LoVo (cell line): ENCODE data around the gene COL5A1.

Experiments used
- DNase-seq: peaks from one replicate; pipeline ENCODE4 v3.0.0-alpha.2; 2016; ENCODE audit warnings: low spot score

The COL5A1 gene

GRCh38 chr9:134728021-134728795 is 86.6 kb downstream of the COL5A1 start:
- DNase-seq = no peak

DNA sequence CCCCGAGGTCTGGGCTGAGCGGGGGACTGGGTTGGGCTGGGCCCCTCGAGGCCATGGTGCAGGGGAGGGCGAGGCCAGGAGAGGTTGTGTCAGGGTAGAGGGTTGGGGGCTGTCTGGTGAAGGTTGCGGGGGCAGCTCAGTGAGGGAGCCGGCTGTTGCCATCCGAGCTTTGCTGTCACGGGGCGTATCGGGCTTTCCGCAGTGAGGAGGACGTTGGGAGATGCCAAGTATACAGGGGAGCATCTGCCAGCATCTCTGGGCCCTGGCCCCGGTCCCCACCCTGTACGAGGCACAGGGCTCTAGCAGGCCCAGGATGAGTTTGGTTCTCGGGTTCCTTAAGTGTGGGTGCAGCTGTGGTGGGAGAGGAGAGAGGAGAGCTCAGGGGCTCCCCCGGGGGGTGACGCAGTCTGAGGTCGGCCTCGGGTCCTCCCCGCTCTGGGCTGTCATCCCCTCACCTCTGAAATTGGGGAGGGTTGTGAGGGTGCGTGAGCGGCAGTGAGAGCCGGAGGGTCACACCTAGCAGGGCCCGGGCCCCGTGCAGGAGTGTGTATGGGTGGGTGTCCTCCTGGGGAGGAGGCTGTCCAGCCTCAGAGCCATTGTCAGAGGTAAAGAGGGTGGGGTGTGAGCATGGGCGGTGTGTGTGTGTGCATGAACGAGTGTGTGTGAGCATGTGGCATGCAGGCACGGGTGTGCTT is 87.3 kb downstream of the COL5A1 start:
- no peak for DNase-seq

DNA sequence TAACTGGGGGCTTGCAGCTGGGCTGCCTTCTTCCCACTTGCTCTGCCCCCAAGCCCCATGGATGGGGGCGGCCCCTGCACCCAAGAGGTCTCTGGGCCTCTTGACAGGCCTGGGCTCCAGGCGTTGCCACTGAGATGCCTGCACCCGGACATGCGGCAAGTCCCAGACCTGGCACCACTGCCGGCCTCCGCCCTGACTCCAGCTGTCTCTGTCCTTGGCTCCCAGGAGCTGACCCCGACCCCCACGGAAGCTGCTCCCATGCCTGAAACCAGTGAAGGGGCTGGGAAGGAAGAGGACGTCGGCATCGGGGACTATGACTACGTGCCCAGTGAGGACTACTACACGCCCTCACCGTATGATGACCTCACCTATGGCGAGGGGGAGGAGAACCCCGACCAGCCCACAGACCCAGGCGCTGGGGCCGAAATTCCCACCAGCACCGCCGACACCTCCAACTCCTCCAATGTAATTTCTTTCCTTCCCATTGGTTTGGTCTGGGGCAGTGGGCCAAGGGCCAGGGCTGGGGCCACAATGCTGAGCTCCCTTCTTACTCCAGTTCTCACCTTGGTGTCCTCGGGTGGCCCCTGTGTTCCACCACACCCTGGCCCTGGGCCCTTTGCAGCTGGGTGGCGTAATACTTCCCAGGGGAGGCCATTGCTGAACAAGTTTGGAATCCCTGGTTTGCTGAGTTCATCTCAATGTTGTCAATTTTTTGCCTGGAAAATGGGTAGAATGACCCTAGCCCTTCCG is 88.6 kb downstream of the COL5A1 start:
- no peak for DNase-seq

DNA sequence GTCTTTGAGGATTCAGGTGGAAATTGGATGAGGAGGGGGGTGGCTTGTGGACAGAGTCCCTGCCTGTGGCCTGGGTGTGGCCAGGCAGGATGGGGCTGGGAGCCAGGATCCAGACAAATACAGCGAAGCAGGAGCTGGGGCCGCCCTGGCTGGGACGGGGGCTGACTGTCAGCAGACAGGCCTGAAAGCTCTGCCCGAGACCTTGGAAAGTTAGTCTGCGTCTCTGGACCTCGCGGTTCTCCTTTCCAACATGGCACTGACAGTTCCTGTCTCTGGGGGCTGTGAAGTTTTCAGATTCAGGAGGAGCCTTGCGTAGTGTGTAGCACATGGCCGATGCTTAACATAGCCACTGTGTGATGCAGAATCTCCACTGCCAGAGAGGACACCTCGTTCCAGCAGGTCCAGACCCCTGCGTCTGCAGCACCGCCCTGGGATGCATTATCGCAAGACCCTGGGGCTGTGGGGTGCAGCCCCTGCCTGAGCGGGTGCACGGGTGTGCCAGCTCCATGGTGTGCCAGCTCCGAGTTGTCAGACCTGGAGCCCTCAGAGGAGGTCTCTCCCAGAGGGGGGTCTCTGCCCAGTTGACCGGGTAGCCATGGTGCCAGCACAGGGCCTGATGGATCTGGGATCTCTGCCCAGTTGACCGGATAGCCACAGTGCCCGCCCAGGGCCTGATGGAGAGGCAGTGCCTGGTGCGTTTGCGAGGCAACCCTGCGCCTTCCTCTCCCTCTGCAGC is 89.3 kb downstream of the COL5A1 start:
- no peak for DNase-seq

DNA sequence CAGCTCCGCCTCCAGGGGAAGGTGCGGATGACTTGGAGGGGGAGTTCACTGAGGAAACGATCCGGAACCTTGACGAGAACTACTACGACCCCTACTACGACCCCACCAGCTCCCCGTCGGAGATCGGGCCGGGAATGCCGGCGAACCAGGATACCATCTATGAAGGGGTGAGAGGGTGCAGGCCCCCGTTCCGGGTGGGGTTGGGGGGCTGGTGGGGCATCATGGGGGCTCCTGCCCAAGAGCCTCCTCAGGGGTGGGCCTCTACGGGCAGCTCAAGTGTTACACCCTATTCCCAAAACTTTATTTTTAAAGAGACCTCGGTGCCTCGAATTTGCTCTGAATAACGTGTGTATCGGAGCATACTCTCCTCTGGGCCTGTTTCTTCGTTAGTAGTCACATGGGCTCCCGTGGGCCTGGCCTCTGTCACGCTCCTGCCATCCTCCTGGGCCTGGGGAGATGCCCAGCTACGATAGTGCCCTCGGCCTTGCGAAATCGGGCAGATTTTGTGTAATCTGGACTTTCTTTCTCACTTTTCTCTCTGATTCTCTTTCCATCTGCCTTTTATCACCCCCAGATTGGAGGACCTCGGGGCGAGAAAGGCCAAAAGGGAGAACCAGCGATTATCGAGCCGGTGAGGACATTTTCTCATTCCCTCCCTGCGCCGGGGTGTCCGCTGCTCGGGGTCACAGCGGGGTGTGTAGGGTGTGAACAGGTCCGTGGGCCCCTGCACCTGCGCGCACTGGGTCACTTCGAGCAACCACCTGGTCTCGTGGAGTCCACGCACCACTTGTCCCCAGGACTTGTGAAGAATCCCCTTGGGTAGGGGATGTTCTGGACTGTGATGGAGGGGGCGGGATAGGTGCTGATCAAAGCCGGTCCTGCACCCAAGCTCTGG is 90.1 kb downstream of the COL5A1 start:
- no peak for DNase-seq

DNA sequence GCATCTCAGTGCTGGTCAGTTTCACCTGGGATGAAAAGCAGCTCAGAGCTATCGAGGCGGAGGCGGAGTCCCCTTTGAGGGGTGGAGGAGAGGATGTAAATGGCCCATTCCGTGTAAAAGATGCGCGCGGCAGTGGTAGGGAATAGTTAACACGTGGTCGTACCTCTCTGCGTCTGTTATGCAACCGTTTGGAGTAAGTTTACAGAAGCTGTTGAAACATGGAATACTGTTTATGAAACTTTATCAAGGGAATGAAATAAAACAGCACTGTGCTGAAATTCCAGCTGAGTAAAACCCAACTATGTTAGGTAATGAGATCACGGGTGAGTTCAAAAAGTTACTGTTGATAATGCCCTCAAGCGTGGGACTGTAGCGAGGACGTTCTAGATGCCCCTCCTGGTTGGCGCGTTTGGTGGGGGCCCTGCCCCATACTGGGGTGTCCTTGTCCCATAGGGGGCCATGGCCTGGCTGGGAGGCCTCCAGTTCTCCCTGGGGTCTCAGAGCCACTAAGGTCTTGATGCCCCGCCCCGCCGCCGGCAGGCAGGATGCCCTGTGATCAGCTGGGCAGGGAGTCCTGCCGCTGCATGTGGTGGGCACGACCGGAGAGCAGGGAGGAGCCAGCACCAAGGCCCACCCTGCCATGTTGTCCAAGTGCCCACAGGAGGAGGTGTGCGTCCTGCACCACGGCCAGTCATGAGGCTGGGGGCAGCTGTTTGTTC is 90.9 kb downstream of the COL5A1 start:
- no peak for DNase-seq

GRCh38 chr9:134733480-134734232 is 92.1 kb downstream of the COL5A1 start:
- no peak for DNase-seq

GRCh38 chr9:134734270-134734669 is 92.7 kb downstream of the COL5A1 start:
- peak; percentile 7 for DNase-seq

DNA sequence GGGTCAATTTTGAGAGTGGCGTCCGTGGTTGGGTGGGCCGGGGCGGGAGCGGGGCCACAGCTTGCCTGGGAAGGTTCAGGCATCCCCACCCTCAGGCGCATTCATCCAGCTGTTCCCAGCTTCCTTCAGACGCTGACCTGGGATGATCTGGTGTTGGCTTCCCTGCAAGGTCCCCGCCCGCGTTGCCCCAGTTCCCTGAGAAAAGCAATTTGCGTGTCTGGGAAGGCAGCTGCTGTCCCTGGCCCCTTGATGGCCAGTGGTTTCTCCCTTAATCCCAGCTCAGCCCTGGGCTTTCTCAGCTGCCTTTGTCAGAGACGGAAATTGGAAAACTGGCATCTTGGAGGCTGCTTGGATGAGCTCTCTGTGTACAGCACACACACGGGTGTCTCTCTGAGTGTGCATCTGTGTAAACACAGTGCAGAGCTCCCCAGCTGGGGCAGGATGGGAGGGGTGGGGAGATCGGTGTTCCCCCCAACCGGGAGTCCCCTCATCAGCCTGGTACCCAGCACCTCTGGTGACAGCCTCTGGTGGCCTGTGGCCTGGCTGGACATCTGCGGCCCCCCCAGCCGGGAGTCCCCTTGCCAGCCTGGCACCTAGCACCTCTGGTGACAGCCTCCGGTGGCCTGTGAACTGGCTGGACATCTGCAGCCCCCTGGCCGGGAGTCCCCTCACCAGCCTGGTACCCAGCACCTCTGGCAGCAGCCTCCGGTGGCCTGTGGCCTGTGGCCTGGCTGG is 94.0 kb downstream of the COL5A1 start:
- no peak for DNase-seq

DNA sequence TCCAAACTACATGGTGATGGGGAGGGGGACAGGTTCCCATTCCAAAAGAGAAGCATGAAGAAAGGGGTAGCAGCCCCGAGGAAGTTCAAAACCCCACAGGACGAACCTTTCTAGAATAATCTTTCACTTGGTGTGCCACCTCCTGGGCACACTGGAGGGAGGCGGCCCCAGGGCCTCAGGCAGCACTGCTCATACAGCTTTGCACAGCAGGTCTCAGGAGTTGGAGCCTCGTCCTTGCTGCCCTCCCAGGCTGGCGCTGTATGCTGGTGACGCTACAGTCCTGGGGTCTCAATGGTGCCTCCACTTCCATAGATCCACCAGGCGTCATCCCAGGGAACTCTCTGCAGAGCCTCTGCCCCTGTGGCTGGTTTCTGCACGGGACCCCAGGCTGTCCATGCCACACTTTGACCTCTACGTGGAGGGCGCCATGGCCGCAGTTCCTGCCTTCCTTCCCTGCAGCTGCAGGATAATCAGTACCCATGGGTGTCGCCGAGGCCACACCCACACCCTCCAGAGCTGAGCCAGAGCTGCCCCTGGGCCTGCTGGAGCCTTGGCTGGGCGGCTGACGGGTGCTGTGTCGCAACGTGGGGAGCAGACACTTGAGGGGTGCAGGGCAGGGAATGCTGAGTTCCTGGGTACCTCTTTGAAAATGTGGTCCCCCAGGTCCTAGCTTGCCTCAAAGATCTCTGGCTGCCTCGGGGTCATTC is 95.3 kb downstream of the COL5A1 start:
- DNase-seq = no peak

- no peak for DNase-seq
Measured at GRCh38 chr9:134737842-134738580, 96.4 kb downstream of the COL5A1 start.

DNA sequence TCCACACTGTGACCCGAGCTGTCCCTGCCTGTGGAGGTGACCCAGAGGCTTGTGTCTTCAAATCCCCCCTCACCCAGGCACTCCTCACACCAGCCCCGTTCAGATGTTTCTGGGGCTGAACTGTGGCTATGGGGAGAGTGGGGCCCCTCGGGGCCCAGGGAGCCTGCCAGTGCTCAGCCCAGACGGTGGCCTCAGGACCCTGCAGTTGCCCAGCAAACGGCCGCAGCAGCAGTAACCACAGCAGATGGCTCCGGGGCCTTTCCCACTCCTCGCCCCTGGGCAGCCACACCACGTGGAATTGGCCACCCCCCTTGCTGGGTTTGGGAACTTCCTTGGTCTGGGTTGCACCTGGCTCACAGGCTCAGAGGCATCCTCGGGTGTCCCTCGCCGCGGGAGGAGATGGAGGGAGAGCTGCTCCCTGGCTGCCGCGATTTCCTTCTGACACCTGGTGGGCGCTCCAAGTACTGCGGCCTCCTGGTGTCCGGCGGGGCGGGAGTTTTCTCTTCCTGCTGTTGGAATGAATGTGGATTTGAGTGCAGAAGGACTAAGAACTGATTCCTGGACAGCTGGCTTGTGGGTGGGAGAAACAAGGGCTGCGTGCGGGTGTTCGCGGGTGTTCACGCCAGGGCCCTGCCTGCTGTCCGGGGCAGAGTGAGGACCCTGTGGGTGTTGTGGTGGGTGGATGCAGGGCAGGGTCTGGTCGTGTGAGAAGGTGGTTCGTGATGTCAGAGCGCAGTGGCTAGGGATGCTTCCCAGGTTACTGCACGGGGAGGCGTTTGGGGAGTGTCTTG is 97.5 kb downstream of the COL5A1 start:
- peak; percentile 35 for DNase-seq

GRCh38 chr9:134739660-134739968 is 98.0 kb downstream of the COL5A1 start:
- DNase-seq = no peak

DNA sequence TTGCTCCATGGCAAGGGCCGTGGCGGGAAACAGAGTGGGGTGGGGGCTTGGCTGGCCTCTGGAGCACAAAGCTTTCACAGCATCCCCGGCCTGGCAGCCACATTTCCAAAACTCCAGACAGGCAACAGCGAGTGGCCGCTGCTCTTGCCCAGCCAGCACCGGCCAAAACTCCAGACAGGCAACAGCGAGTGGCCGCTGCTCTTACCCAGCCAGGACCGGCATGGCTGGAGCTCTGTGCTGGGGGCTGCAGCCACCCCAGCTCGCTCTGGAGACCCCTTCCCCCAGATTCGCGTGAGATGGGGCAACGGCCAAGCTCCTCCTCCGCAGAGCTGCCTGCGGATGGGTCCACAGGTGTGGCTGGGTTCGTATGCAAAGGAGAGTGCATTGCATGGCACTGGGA is 98.5 kb downstream of the COL5A1 start:
- DNase-seq = no peak

GRCh38 chr9:134741846-134742245 is 100.2 kb downstream of the COL5A1 start:
- no peak for DNase-seq

- DNase-seq = no peak
Measured at GRCh38 chr9:134742822-134743535, 101.4 kb downstream of the COL5A1 start.
